IPS DF 6.9 (cell line): ENCODE data around the gene TIFAB.

ENCODE experiments used
- DNase-seq: peaks from one replicate; pipeline ENCODE4 v3.0.0-alpha.2; 2013; ENCODE audit warnings: low read depth, low spot score
- H3K27ac ChIP-seq: one replicate; pipeline ENCODE4 v1.5.1; 2013; ENCODE audit warnings: low read length, control low read depth
- H3K27me3 ChIP-seq: 2 replicates; pipeline ENCODE4 v1.6.1; 2013; ENCODE audit warnings: mild to moderate bottlenecking, low read length; ENCODE audit not compliant: control insufficient read depth, insufficient read depth
- H3K36me3 ChIP-seq: 2 replicates; pipeline ENCODE4 v1.6.1; 2013; ENCODE audit warnings: low read length; ENCODE audit not compliant: control insufficient read depth, insufficient read depth
- H3K4me1 ChIP-seq: 2 replicates; pipeline ENCODE4 v1.6.1; 2013; ENCODE audit warnings: low read length; ENCODE audit not compliant: control insufficient read depth, insufficient read depth
- H3K4me3 ChIP-seq: 2 replicates; pipeline ENCODE4 v1.5.1; 2013; ENCODE audit warnings: mild to moderate bottlenecking, low read length
- H3K9me3 ChIP-seq: 2 replicates; pipeline ENCODE4 v1.6.1; 2013; ENCODE audit warnings: low read length, inconsistent platforms; ENCODE audit not compliant: control insufficient read depth, insufficient read depth
- WGBS: extraction: QIAGEN DNeasy Blood & Tissue Kit; methylation state at CpG from one replicate; pipeline ENCODE4 v1.1.7; 2013; ENCODE audit warnings: mixed read lengths, missing lambda C conversion rate; ENCODE audit not compliant: insufficient read length, insufficient coverage; 5-methylcytosine and 5-hydroxymethylcytosine counted together

TIFAB gene

GRCh38 chr5:135481909-135482311 is 29.8 kb upstream of the TIFAB start:
- no peaks in the 10 kb centered on the region for H3K9me3 ChIP-seq
- peaks cover 43% of the 10 kb centered on the region for H3K27me3 ChIP-seq
- H3K27ac ChIP-seq: no peak overlapping the region
- no peak overlapping the region for H3K4me3 ChIP-seq
- peaks cover 1% of the 10 kb centered on the region; the same call in 1 of the 2 replicates for H3K4me1 ChIP-seq
- DNase-seq: no peak
- no peaks in the 10 kb centered on the region for H3K36me3 ChIP-seq
- WGBS: 100% methylated on average over 2 of the region's 4 CpGs

- Histone ChIP-seq H3K4me3 (no peak overlapping the region), H3K9me3 (no peaks in the 10 kb centered on the region), H3K27ac (no peak overlapping the region), H3K27me3 (peaks cover 38% of the 10 kb centered on the region), H3K36me3 (no peaks in the 10 kb centered on the region), H3K4me1 (peaks cover 1% of the 10 kb centered on the region; the same call in 1 of the 2 replicates)
- WGBS: no CpG with 5 or more reads among the region's 5 CpGs
- DNase-seq: no peak
Measured at GRCh38 chr5:135481387-135481786, 29.2 kb upstream of the TIFAB start.

- WGBS: no CpG with 5 or more reads among the region's 5 CpGs
- no peak for DNase-seq
- no peak overlapping the region for H3K27ac ChIP-seq
- H3K4me3 ChIP-seq: no peak overlapping the region
- H3K36me3 ChIP-seq: no peaks in the 10 kb centered on the region
- H3K4me1 ChIP-seq: peaks cover 1% of the 10 kb centered on the region; the same call in 1 of the 2 replicates
- peaks cover 29% of the 10 kb centered on the region; the same call in 1 of the 2 replicates for H3K27me3 ChIP-seq
- no peaks in the 10 kb centered on the region for H3K9me3 ChIP-seq
Measured at GRCh38 chr5:135480511-135480910, 28.4 kb upstream of the TIFAB start.

DNA sequence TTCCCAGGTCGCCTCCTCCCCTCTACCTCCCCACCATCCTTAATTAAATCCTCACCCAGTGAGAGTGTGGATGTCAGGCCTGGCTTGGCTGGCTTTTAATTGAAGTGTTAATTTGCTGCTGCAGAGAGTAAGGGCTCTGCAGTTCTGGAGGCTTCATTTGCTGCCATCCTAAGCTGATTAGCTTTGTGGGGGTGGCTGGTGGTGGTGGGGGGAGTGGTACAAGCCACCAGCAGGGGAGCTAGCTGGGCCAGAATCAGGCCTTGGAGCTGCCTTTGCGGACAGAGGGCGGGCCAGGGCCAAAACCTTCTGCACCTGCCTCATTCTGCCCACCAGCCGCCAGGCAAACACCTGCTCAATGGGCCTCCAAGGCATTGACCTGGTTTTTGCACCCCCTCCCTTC is 26.8 kb upstream of the TIFAB start:
- Histone ChIP-seq H3K4me1 (peaks cover 1% of the 10 kb centered on the region; the same call in 1 of the 2 replicates), H3K27ac (no peak overlapping the region), H3K27me3 (peaks cover 21% of the 10 kb centered on the region; the same call in 1 of the 2 replicates), H3K9me3 (no peaks in the 10 kb centered on the region), H3K4me3 (no peak overlapping the region), H3K36me3 (no peaks in the 10 kb centered on the region)
- WGBS: no CpG with 5 or more reads among the region's 4 CpGs
- no peak for DNase-seq

DNA sequence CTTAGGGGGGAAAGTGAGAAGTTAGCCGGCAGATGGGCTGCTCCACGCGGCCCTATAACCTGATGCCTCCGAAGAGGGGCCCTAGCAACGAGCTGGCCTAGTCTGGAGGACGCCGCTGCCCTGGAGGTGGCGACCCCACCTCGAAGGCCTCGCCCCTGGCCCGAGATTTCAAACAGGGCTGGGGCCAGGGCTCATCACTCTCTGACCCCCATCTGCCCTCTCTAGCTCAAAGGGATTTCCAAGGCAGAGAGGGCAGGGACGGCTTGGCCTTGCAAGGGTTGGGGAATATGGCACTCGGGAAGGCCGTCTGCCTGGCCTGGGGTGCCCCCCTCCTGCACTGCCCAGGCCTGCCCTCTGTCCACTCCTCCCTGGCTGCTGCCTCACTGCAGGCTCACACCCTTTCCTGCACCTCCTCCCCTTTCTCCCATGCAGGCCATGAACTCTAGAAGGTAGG is 25.5 kb upstream of the TIFAB start:
- H3K27ac ChIP-seq: no peak overlapping the region
- no peaks in the 10 kb centered on the region for H3K36me3 ChIP-seq
- DNase-seq: no peak
- no peaks in the 10 kb centered on the region for H3K9me3 ChIP-seq
- H3K27me3 ChIP-seq: peaks cover 13% of the 10 kb centered on the region; the same call in 1 of the 2 replicates
- H3K4me3 ChIP-seq: no peak overlapping the region
- peaks cover 1% of the 10 kb centered on the region; the same call in 1 of the 2 replicates for H3K4me1 ChIP-seq
- WGBS: no CpG with 5 or more reads among the region's 14 CpGs

GRCh38 chr5:135476615-135477581 is 24.7 kb upstream of the TIFAB start:
- H3K27me3 ChIP-seq: peaks cover 9% of the 10 kb centered on the region; the same call in 1 of the 2 replicates
- WGBS: no CpG with 5 or more reads among the region's 24 CpGs
- no peak for DNase-seq

DNA sequence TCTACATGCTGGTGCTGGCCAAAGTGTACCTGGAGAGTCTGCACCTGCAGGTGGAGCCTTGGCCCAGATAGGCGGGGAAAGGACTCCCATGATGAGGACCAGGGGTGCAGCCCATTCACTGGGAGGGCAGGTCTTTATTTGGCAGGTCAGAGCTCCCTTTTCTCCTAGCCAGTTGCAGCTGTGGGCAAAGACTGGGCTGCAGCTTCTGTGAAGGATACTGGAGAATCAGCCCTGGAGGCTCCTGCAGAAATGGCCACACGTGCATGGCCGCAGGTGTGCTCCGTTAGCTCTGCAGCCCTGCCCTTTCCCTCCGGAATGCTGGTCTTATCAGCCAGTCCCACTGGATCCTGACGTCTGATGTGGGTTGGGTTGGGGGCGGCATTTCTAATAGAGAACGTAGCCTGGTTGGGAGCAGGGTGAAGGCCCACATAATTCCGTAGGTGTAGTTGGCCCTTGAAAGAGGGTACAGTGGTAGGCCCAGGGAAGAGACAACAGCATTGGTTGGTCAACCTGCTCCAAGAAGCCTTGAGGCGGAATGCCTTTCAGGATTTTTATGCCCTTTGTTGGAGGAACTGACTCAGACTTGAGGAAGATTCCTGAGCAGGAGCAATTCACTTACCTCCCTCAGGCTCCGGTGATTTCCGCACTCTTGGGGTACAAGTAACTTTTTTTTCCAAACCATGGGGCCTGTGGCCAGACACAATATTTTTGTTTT is 22.0 kb upstream of the TIFAB start:
- Histone ChIP-seq H3K4me1 (peaks cover 1% of the 10 kb centered on the region; the same call in 1 of the 2 replicates), H3K4me3 (no peak overlapping the region), H3K36me3 (no peaks in the 10 kb centered on the region), H3K27me3 (peaks cover under 1% of the 10 kb centered on the region; the same call in 1 of the 2 replicates), H3K27ac (no peak overlapping the region), H3K9me3 (no peaks in the 10 kb centered on the region)
- no peak for DNase-seq
- no CpG with 5 or more reads among the region's 12 CpGs for WGBS

More at GRCh38 chr5:135476615-135477581, 24.7 kb upstream of the TIFAB start:
- no peaks in the 10 kb centered on the region for H3K9me3 ChIP-seq
- H3K4me3 ChIP-seq: no peak overlapping the region
- no peaks in the 10 kb centered on the region for H3K36me3 ChIP-seq
- H3K4me1 ChIP-seq: peaks cover 1% of the 10 kb centered on the region; the same call in 1 of the 2 replicates
- H3K27ac ChIP-seq: no peak overlapping the region

GRCh38 chr5:135472141-135472540 is 20.0 kb upstream of the TIFAB start:
- Histone ChIP-seq H3K27ac (no peak overlapping the region), H3K36me3 (no peaks in the 10 kb centered on the region), H3K9me3 (no peaks in the 10 kb centered on the region), H3K4me3 (no peak overlapping the region), H3K4me1 (no peaks in the 10 kb centered on the region), H3K27me3 (peaks cover 17% of the 10 kb centered on the region)
- DNase-seq: no peak
- no CpG with 5 or more reads among the region's 5 CpGs for WGBS

DNA sequence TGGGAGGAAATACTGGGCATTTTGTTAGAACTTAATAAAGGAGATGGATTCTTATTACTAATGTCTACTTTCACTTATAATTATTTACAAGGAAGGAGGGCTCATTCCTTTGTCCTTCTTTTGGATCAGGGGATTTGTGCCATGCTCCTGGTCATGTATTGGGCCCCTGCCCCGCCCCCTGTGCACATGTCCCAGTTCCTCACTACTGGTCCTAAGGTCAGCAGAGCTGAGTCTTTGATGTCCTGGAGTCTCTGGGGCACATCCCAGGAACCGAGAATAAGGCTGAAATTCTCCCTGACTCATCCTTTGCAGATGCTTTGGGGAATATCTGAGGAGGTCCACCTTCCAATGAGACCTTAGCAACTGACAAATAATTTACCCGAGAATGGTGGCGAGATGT is 19.6 kb upstream of the TIFAB start:
- no peak for DNase-seq
- Histone ChIP-seq H3K27ac (no peak overlapping the region), H3K4me3 (no peak overlapping the region), H3K9me3 (no peaks in the 10 kb centered on the region), H3K36me3 (no peaks in the 10 kb centered on the region), H3K27me3 (peaks cover 21% of the 10 kb centered on the region), H3K4me1 (peaks cover 3% of the 10 kb centered on the region)
- no CpG with 5 or more reads among the region's 4 CpGs for WGBS

DNA sequence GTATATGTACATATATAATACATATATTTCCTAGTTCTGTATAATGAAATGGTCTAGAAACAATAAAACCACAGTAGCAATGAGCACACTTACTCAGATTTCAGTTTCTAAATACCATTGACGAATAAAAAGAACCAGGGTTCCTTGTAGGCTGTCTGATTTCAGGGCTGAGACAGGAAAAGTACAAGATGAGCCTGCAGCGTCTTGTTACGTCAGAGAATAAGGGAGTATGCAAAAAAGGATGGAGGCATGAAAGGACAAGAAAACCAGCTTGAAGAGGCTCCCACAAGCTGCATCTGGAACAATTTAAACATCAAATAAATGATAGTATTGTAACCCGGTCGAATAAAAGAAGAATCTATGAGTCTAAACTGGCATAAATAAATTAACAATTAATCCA is 17.8 kb upstream of the TIFAB start:
- H3K4me3 ChIP-seq: no peak overlapping the region
- no CpG with 5 or more reads among the region's 5 CpGs for WGBS
- H3K27ac ChIP-seq: no peak overlapping the region
- DNase-seq: no peak
- H3K4me1 ChIP-seq: peaks cover 4% of the 10 kb centered on the region
- H3K36me3 ChIP-seq: no peaks in the 10 kb centered on the region
- peaks cover 37% of the 10 kb centered on the region for H3K27me3 ChIP-seq
- no peaks in the 10 kb centered on the region for H3K9me3 ChIP-seq
